ENCODE results near the gene TBKBP1.
"Not testable (repeated sequence)": the region's sequence is repeated elsewhere in the genome, so short reads cannot be mapped to it uniquely, and the experiment has no call there.

TBKBP1 gene

GRCh38 chr17:47678196-47678595 lies 15.8 kb upstream of the TBKBP1 start:
- no peak for DNase-seq

- no peak for DNase-seq
These were observed 11.8 kb upstream of the TBKBP1 start for GRCh38 chr17:47682138-47682537.

GRCh38 chr17:47682727-47683126 lies 11.2 kb upstream of the TBKBP1 start:
- not testable (repeated sequence) for DNase-seq

GRCh38 chr17:47684025-47684424 lies 9.9 kb upstream of the TBKBP1 start:
- DNase-seq: no peak

- DNase-seq: no peak
These were observed 9.3 kb upstream of the TBKBP1 start for GRCh38 chr17:47684535-47685193.

- no peak for DNase-seq
These were observed 8.2 kb upstream of the TBKBP1 start for GRCh38 chr17:47685556-47686275.

- DNase-seq: no peak
These were observed 7.7 kb upstream of the TBKBP1 start for GRCh38 chr17:47686276-47686635.

GRCh38 chr17:47686664-47687327 lies 7.2 kb upstream of the TBKBP1 start:
- DNase-seq: no peak

GRCh38 chr17:47687328-47687690 lies 6.7 kb upstream of the TBKBP1 start:
- no peak for DNase-seq

GRCh38 chr17:47687748-47688147 lies 6.2 kb upstream of the TBKBP1 start:
- DNase-seq: no peak

GRCh38 chr17:47690121-47690520 lies 3.8 kb upstream of the TBKBP1 start:
- DNase-seq: no peak

GRCh38 chr17:47692137-47692894 lies 1.6 kb upstream of the TBKBP1 start:
- no peak for DNase-seq

- peak; percentile 71 for DNase-seq
These were observed 848 bp upstream of the TBKBP1 start for GRCh38 chr17:47692895-47693730.

GRCh38 chr17:47694581-47695428 lies 844 bp downstream of the TBKBP1 start:
- peak; percentile 45 for DNase-seq

- DNase-seq: no peak
These were observed 1.7 kb downstream of the TBKBP1 start for GRCh38 chr17:47695429-47696376.

GRCh38 chr17:47696717-47697642 lies 3.0 kb downstream of the TBKBP1 start:
- DNase-seq: no peak

GRCh38 chr17:47697906-47698711 lies 4.1 kb downstream of the TBKBP1 start:
- DNase-seq: no peak
